SU-DHL-6 (cell line): ENCODE results near the gene TRAF2.

Experiments used
- CTCF ChIP-seq: fragments of 200-600 bp; sonication (generic); IDR thresholded peaks from one replicate; pipeline ENCODE4 v1.5.1; 2017; ENCODE audit warnings: antibody characterized with exemption, mild to moderate bottlenecking, low read length, moderate library complexity; ENCODE audit not compliant: insufficient read depth, poor library complexity, severe bottlenecking
- EZH2phosphoT487 ChIP-seq: fragments of 200-600 bp; sonication (generic), shearing (Covaris generic); conservative IDR thresholded peaks from 2 replicates; pipeline ENCODE4 v1.6.1; 2018; ENCODE audit warnings: mild to moderate bottlenecking, antibody characterized with exemption, low read length, moderate library complexity, mixed read lengths

DNA sequence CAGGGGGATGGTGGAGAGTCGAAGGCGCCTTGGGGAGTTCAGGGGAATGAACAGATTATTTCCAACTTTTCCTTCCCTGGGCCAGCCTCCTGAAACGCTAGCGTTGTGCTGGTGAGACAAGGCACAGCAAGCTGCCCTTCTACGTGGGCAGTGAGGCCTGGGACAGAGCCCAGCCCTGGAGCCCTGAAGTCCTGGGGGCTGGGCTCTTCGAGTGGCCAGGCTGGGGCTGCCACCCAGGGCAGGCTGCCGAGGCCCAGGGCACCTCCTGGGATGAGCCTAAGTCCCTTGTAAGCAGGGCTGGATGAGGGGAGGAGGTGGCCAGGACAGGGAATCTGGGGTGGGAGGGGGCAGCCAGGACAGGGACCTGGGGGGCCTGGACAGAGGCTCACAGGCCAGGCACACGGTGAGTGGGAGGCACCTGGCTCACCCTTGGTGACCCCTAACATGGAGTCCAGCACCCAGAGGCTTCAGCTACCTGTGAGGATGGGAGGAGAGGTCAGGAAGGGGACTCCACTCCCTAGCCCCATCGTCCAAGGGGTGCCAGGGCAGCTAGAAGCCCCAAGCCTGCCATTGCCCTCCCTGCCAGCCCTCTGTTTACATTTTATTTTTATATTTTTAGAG lies 64.5 kb downstream of the TRAF2 start:
- TF ChIP-seq CTCF, result no peak
- TF ChIP-seq EZH2phosphoT487, result no peak
